Panc1 (cell line): ENCODE measurements around the gene TTLL11.

Source experiments
- CTCF ChIP-seq: fragments of 450-650 bp; IDR thresholded peaks from 2 replicates; pipeline ENCODE4 v1.5.1; 2017; ENCODE audit warnings: mild to moderate bottlenecking
- POLR2AphosphoS5 ChIP-seq: IDR thresholded peaks from 2 replicates; pipeline ENCODE4 v1.6.1; 2012; ENCODE audit warnings: mild to moderate bottlenecking, low read depth, low read length, moderate library complexity
- REST ChIP-seq, 2 experiments: IDR thresholded peaks; 2 replicates each; pipeline ENCODE4 v1.6.1; 2011 to 2012; ENCODE audit warnings: low read depth in 2 of 2, control low read depth in 1 of 2, low read length in 1 of 2, mild to moderate bottlenecking in 1 of 2, moderate library complexity in 1 of 2; ENCODE audit not compliant: insufficient read depth in 1 of 2

GRCh38 chr9:122051351-122052321 is 41.5 kb downstream of the TTLL11 start:
- TF ChIP-seq CTCF (no peak), POLR2AphosphoS5 (no peak), REST (IDR thresholded peaks at IDR 0.05; ENCODE audit: insufficient read depth in 1 of 2, low read depth in 2 of 2, low read length in 1 of 2) (no peak)
